Endodermal cell (in vitro differentiated cells): Measurements from ENCODE around the gene STXBP6. TPM values are rescaled to one million over a fixed set of nuclear protein-coding genes. Genes with fewer than 3 reads are reported as not detected.

Experiments
- DNase-seq: peaks from one replicate; pipeline ENCODE4 v3.0.0-alpha.2; 2017
- H3K27ac ChIP-seq: 2 replicates; pipeline ENCODE4 v1.5.1; 2013; ENCODE audit warnings: mild to moderate bottlenecking, low read depth, low read length, moderate library complexity
- H3K27me3 ChIP-seq: 2 replicates; pipeline ENCODE4 v1.6.1; 2013; ENCODE audit warnings: mild to moderate bottlenecking, low read length, moderate library complexity; ENCODE audit not compliant: insufficient read depth, control insufficient read depth, poor library complexity, severe bottlenecking
- H3K36me3 ChIP-seq: 2 replicates; pipeline ENCODE4 v1.7.0; 2013; ENCODE audit warnings: mild to moderate bottlenecking, low read length, moderate library complexity; ENCODE audit not compliant: control insufficient read depth, insufficient read depth
- H3K4me1 ChIP-seq: one replicate; pipeline ENCODE4 v1.7.0; 2013; ENCODE audit warnings: low read length; ENCODE audit not compliant: control insufficient read depth, insufficient read depth
- H3K4me3 ChIP-seq: 2 replicates; pipeline ENCODE4 v1.5.1; 2013; ENCODE audit warnings: mild to moderate bottlenecking, low read length, moderate library complexity
- H3K9ac ChIP-seq: 2 replicates; pipeline ENCODE4 v1.6.1; 2013; ENCODE audit warnings: mild to moderate bottlenecking, low read length, moderate library complexity; ENCODE audit not compliant: poor library complexity, severe bottlenecking; ENCODE audit errors: extremely low read depth
- H3K9me3 ChIP-seq: 2 replicates; pipeline ENCODE4 v1.6.1; 2013; ENCODE audit warnings: mild to moderate bottlenecking, low read length, moderate library complexity; ENCODE audit not compliant: control insufficient read depth
- H3K27ac Mint-ChIP-seq: 2 replicates; pipeline ENCODE4 v1.8.0; 2020; ENCODE audit warnings: mixed read lengths
- H3K27me3 Mint-ChIP-seq: 2 replicates; pipeline ENCODE4 v1.8.0; 2021; ENCODE audit warnings: mild to moderate bottlenecking, mixed read lengths; ENCODE audit not compliant: insufficient read depth
- H3K36me3 Mint-ChIP-seq: 2 replicates; pipeline ENCODE4 v1.8.0; 2020; ENCODE audit warnings: low read depth, mixed read lengths
- H3K4me1 Mint-ChIP-seq: 2 replicates; pipeline ENCODE4 v1.8.0; 2020; ENCODE audit warnings: mixed read lengths
- H3K4me3 Mint-ChIP-seq: 2 replicates; pipeline ENCODE4 v1.8.0; 2020; ENCODE audit warnings: mild to moderate bottlenecking, moderate library complexity, mixed read lengths
- H3K9me3 Mint-ChIP-seq: 2 replicates; pipeline ENCODE4 v1.8.0; 2020; ENCODE audit warnings: mild to moderate bottlenecking, mixed read lengths
- WGBS, 2 experiments: methylation state at CpG; one replicate each; pipeline versions ENCODE4 v1.1.5 to v1.1.7; 2013; ENCODE audit warnings: missing lambda C conversion rate in 2 of 2, mixed read lengths in 1 of 2; ENCODE audit not compliant: insufficient coverage in 1 of 2, insufficient read length in 1 of 2; 5-methylcytosine and 5-hydroxymethylcytosine counted together
- total RNA-seq, 2 donors: library from RNA; stranded (reverse); fragmentation: NEBNext Ultra II Directional in 1 of 2; extraction: Animal tissue kit (Norgen Biotek cat#: 25700) in 1 of 2; gene quantifications; 2 replicates in 1 of 2; 3 replicates in 1 of 2; pipeline ENCODE4 v1.2.1, GENCODE V29; 2021
- TF ChIP-seq, protein P1 (sequence below): fragments of 200-600 bp; sonication (generic); conservative IDR thresholded peaks from 2 replicates; pipeline ENCODE4 v1.5.0; 2021; ENCODE audit warnings: antibody characterized with exemption, mild to moderate bottlenecking

The STXBP6 gene
- total RNA-seq, 2 donors from 2014 or later = 0.64 to 1.5 TPM

GRCh38 chr14:25026476-25027137 lies 23.3 kb downstream of the STXBP6 start:
- Mint-ChIP-seq H3K27ac (no peak overlapping the region), H3K4me3 (no peak overlapping the region), H3K9me3 (no peaks in the 10 kb centered on the region), H3K36me3 (no peaks in the 10 kb centered on the region), H3K4me1 (peaks cover 5% of the 10 kb centered on the region), H3K27me3 (no peaks in the 10 kb centered on the region)
- H3K9me3 ChIP-seq = no peaks in the 10 kb centered on the region
- no peaks in the 10 kb centered on the region for H3K27me3 ChIP-seq
- no peak overlapping the region for H3K4me3 ChIP-seq
- no peak overlapping the region for H3K27ac ChIP-seq
- no peak overlapping the region for H3K9ac ChIP-seq
- H3K4me1 ChIP-seq = no peaks in the 10 kb centered on the region
- 95 to 97% methylated on average over 3 to 4 of the region's 4 CpGs for WGBS, 2 experiments
- TF ChIP-seq, protein P1, sequence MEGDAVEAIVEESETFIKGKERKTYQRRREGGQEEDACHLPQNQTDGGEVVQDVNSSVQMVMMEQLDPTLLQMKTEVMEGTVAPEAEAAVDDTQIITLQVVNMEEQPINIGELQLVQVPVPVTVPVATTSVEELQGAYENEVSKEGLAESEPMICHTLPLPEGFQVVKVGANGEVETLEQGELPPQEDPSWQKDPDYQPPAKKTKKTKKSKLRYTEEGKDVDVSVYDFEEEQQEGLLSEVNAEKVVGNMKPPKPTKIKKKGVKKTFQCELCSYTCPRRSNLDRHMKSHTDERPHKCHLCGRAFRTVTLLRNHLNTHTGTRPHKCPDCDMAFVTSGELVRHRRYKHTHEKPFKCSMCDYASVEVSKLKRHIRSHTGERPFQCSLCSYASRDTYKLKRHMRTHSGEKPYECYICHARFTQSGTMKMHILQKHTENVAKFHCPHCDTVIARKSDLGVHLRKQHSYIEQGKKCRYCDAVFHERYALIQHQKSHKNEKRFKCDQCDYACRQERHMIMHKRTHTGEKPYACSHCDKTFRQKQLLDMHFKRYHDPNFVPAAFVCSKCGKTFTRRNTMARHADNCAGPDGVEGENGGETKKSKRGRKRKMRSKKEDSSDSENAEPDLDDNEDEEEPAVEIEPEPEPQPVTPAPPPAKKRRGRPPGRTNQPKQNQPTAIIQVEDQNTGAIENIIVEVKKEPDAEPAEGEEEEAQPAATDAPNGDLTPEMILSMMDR = no peak
- no peak for DNase-seq
- no peaks in the 10 kb centered on the region for H3K36me3 ChIP-seq

- no peaks in the 10 kb centered on the region for H3K9me3 ChIP-seq
Observed at GRCh38 chr14:25019892-25020291, 30.1 kb downstream of the STXBP6 start.

DNA sequence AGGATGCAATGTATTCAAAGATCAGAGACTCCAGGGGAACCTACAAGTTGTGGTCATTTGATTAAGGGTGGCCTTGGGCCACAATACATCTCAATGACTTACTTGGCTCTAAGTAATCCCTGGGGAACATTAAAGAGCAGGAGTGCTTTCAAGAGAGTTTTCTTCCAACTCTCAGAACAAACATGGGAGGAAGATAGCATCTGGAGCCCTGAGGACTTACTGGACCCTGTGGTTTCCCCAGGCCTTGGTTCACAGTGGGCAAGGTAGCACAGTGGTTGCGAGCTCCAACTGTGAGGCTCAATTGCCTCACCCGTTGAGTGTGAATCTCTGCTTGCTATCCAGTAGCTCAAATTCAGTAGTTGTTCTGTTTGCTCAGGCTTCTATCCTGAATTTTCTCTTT lies 32.4 kb downstream of the STXBP6 start:
- no peak overlapping the region for H3K9ac ChIP-seq
- H3K36me3 ChIP-seq = no peaks in the 10 kb centered on the region
- Mint-ChIP-seq H3K27me3 (no peaks in the 10 kb centered on the region), H3K4me1 (peaks cover 11% of the 10 kb centered on the region), H3K27ac (no peak overlapping the region), H3K36me3 (no peaks in the 10 kb centered on the region), H3K9me3 (no peaks in the 10 kb centered on the region), H3K4me3 (no peak overlapping the region)
- H3K9me3 ChIP-seq = no peaks in the 10 kb centered on the region
- no peak overlapping the region for H3K4me3 ChIP-seq
- TF ChIP-seq, protein P1 = no peak
- H3K27ac ChIP-seq = no peak overlapping the region
- WGBS, 2 experiments = 66 to 79% methylated on average over 2 of the region's 2 CpGs
- H3K27me3 ChIP-seq = no peaks in the 10 kb centered on the region
- peaks cover 4% of the 10 kb centered on the region for H3K4me1 ChIP-seq
- DNase-seq = peak; percentile 79

More at GRCh38 chr14:25019892-25020291, 30.1 kb downstream of the STXBP6 start:
- no peaks in the 10 kb centered on the region for H3K36me3 ChIP-seq
- Mint-ChIP-seq H3K36me3 (no peaks in the 10 kb centered on the region), H3K4me1 (peaks cover 11% of the 10 kb centered on the region), H3K9me3 (no peaks in the 10 kb centered on the region), H3K27me3 (no peaks in the 10 kb centered on the region), H3K27ac (no peak overlapping the region), H3K4me3 (no peak overlapping the region)
- peaks cover 4% of the 10 kb centered on the region for H3K4me1 ChIP-seq
- no peak for DNase-seq
- no peak overlapping the region for H3K27ac ChIP-seq
- no peaks in the 10 kb centered on the region for H3K27me3 ChIP-seq
- TF ChIP-seq, protein P1 = no peak
- no peak overlapping the region for H3K9ac ChIP-seq
- no peak overlapping the region for H3K4me3 ChIP-seq
- 20 to 35% methylated on average over 1 of the region's 1 CpG for WGBS, 2 experiments
